Uterus (tissue), 2 donors: ENCODE results near the gene OTUD4.
"Not testable (repeated sequence)": the region's sequence is repeated elsewhere in the genome, so short reads cannot be mapped to it uniquely, and the experiment has no call there.

Experiments used
- CTCF ChIP-seq, 4 experiments: fragments of 200-600 bp in 2 of 4; fragments of 450-650 bp in 2 of 4; sonication (generic) in 2 of 4; IDR thresholded peaks; one replicate each; pipeline ENCODE4 v1.5.1; 2016 to 2019; ENCODE audit warnings: antibody characterized with exemption in 4 of 4, mild to moderate bottlenecking in 2 of 4, moderate library complexity in 1 of 4
- POLR2A ChIP-seq, 2 donors: fragments of 450-650 bp; IDR thresholded peaks; one replicate each; pipeline ENCODE4 v1.6.1; 2016; ENCODE audit warnings: antibody characterized with exemption in 2 of 2, mild to moderate bottlenecking in 1 of 2, moderate library complexity in 1 of 2

GRCh38 chr4:145179861-145180297 lies 510 bp downstream of the OTUD4 start:
- not testable (repeated sequence) for TF ChIP-seq CTCF, POLR2A (IDR thresholded peaks at IDR 0.05)
